ENCODE results near the gene DNASE1. TPM values are rescaled to one million over a fixed set of nuclear protein-coding genes. Genes with fewer than 3 reads are reported as not detected.

The DNASE1 gene
- 10 to 100 TPM; 29.9 to 47.8 (median 34.9) TPM for total RNA-seq
- 41.6 TPM for total RNA-seq (2013)

DNA sequence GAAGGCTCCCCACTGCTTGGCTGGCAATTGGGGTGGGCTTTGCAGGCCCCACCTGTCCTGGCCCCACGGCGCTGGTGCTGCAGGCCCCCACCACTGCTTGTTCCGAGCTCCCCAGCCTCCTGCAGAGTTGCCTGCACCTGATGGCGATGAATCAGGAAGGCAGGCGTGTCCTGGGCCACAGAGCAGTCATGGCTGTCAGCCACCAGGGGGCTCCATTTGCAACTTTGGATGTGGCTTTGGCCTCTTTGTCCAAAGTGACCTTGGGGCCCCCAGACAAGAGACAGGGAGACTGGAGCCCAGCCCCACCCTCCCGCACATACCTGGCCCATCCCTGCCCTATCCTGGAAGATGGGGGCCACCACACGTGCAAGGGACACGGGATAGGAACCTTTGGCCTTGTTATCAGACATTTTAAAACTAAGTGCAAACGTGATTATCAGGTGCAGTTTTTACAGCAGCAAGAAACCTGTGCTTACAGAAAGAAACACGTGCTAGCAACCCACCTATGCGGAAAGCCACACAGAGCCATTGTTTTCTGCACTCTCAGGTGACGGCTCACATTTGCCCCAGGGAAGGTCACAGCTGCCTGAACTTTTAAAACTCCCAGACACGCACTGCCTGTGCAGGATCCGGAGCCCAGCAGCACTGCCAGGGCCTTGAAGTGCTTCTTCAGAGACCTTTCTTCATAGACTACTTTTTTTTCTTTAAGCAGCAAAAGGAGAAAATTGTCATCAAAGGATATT, at the start of gene DNASE1:
Gene DNASE1 (plus strand): TSS at position 443 of the 743 bp plus-strand sequence. CDS start 683 bp downstream, outside the sequence.
- Histone ChIP-seq H3K27me3 (ENCODE audit: control insufficient read depth, insufficient read depth, low read length) (no peaks in the 10 kb centered on the region), H3K36me3 (ENCODE audit: control insufficient read depth, insufficient read depth, low read length) (peaks cover 46% of the 10 kb centered on the region), H3K4me3 (ENCODE audit: low read length) (no peak within 1 kb of the TSS), H3K9me3 (ENCODE audit: control insufficient read depth, insufficient read depth, low read length) (no peaks in the 10 kb centered on the region), H3K27ac (ENCODE audit: low read length) (no peak within 1 kb of the TSS), H3K4me1 (ENCODE audit: control insufficient read depth, insufficient read depth, low read length) (no peaks in the 10 kb centered on the region)
- Mint-ChIP-seq H3K27ac (peak within 1 kb of the TSS in 1 of 2 donors; percentile 76), H3K9me3 (no peaks in the 10 kb centered on the region), H3K27me3 (ENCODE audit: low read depth in 2 of 2) (no peaks in the 10 kb centered on the region), H3K36me3 (no peaks in the 10 kb centered on the region), H3K4me1 (peaks cover 6% of the 10 kb centered on the region in 2 donors), H3K4me3 (no peak within 1 kb of the TSS)
- TF ChIP-seq CTCF (IDR thresholded peaks at IDR 0.05), result peak; percentile 76
- 80% methylated on average over 14 of the region's 14 CpGs for WGBS (ENCODE audit: insufficient coverage)
- ATAC-seq, result peak; percentile 65 to 79 (median 74)
- DNase-seq, result peak; percentile 39 to 77
- intact Hi-C loops (cut with micrococcal nuclease), result no loop called here

DNA sequence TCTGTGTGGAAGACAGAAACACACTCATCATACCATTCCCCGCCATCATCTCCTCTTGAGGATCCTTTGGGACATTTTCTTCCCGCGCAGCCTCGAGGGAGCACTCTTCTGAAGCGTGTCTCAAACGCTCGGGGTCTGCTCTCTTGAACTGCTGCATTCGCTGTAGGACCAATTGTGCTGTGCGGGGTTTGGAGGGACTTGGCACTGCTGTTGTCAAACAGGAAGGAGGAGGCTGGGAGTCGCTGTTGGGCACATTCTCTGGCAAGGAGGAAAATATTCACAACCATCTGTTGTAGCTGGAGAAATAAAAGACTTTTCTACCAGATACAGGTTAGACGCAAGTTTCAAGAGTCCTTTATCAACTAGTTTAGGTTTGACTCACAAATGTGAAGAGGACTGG, 48.0 kb upstream of the DNASE1 start:
- intact Hi-C loops (cut with micrococcal nuclease), result no loop called here
- Histone ChIP-seq H3K4me1 (ENCODE audit: control insufficient read depth, insufficient read depth, low read length) (peaks cover 7% of the 10 kb centered on the region), H3K4me3 (ENCODE audit: low read length) (no peak overlapping the region), H3K36me3 (ENCODE audit: control insufficient read depth, insufficient read depth, low read length) (peaks cover 14% of the 10 kb centered on the region), H3K27ac (ENCODE audit: low read length) (no peak overlapping the region), H3K9me3 (ENCODE audit: control insufficient read depth, insufficient read depth, low read length) (no peaks in the 10 kb centered on the region), H3K27me3 (ENCODE audit: control insufficient read depth, insufficient read depth, low read length) (no peaks in the 10 kb centered on the region)
- Mint-ChIP-seq H3K4me1 (peaks cover 11 to 13% of the 10 kb centered on the region in 2 donors), H3K9me3 (no peaks in the 10 kb centered on the region), H3K36me3 (peaks cover 2% of the 10 kb centered on the region), H3K27ac (no peak overlapping the region), H3K4me3 (no peak overlapping the region), H3K27me3 (ENCODE audit: low read depth in 2 of 2) (no peaks in the 10 kb centered on the region)
- WGBS (ENCODE audit: insufficient coverage), result 95% methylated on average over 11 of the region's 11 CpGs
- DNase-seq (no peak), ATAC-seq (no peak)
- no peak for TF ChIP-seq CTCF (IDR thresholded peaks at IDR 0.05)

GRCh38 chr16:3607161-3607560, 47.3 kb upstream of the DNASE1 start:
- peaks cover 18 to 20% of the 10 kb centered on the region in 2 donors for H3K4me1 Mint-ChIP-seq
- H3K27ac Mint-ChIP-seq, result no peak overlapping the region
- Histone ChIP-seq H3K9me3 (ENCODE audit: control insufficient read depth, insufficient read depth, low read length) (no peaks in the 10 kb centered on the region), H3K4me1 (ENCODE audit: control insufficient read depth, insufficient read depth, low read length) (peaks cover 12% of the 10 kb centered on the region), H3K27me3 (ENCODE audit: control insufficient read depth, insufficient read depth, low read length) (no peaks in the 10 kb centered on the region), H3K4me3 (ENCODE audit: low read length) (no peak overlapping the region), H3K36me3 (ENCODE audit: control insufficient read depth, insufficient read depth, low read length) (peaks cover 8% of the 10 kb centered on the region), H3K27ac (ENCODE audit: low read length) (no peak overlapping the region)
- 92% methylated on average over 6 of the region's 7 CpGs for WGBS (ENCODE audit: insufficient coverage)
- no peaks in the 10 kb centered on the region for H3K9me3 Mint-ChIP-seq
- DNase-seq, result no peak
- no peak for TF ChIP-seq CTCF (IDR thresholded peaks at IDR 0.05)
- intact Hi-C loops (cut with micrococcal nuclease), result no loop called here
- ATAC-seq, result no peak
- no peak overlapping the region for H3K4me3 Mint-ChIP-seq
- H3K27me3 Mint-ChIP-seq (ENCODE audit: low read depth in 2 of 2), result no peaks in the 10 kb centered on the region
- H3K36me3 Mint-ChIP-seq, result no peaks in the 10 kb centered on the region

DNA sequence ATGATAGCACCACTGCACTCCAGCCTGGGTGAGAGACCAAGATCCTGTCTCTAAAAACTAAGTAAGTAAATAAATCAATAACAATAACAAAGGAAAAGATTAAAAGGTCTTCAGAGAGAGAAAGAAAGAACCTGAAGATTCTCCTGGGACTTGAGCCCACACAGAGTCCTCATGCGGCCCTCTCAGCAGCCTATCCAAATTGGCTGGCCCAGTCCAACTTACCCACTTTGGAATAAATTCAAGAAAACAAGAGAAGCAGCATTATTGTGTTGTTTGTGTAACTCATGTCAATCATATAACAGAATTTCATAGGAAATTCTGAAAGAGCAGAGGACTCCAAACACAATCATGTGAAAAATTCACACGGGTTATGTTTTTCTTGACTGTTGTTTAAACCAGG, 46.9 kb upstream of the DNASE1 start:
- TF ChIP-seq CTCF (IDR thresholded peaks at IDR 0.05), result no peak
- Histone ChIP-seq H3K27ac (ENCODE audit: low read length) (no peak overlapping the region), H3K4me1 (ENCODE audit: control insufficient read depth, insufficient read depth, low read length) (peaks cover 17% of the 10 kb centered on the region), H3K27me3 (ENCODE audit: control insufficient read depth, insufficient read depth, low read length) (no peaks in the 10 kb centered on the region), H3K4me3 (ENCODE audit: low read length) (no peak overlapping the region), H3K36me3 (ENCODE audit: control insufficient read depth, insufficient read depth, low read length) (peaks cover 6% of the 10 kb centered on the region), H3K9me3 (ENCODE audit: control insufficient read depth, insufficient read depth, low read length) (no peaks in the 10 kb centered on the region)
- no peak for ATAC-seq
- H3K4me1 Mint-ChIP-seq, result peaks cover 22 to 25% of the 10 kb centered on the region in 2 donors
- no peaks in the 10 kb centered on the region for H3K36me3 Mint-ChIP-seq
- H3K9me3 Mint-ChIP-seq, result no peaks in the 10 kb centered on the region
- intact Hi-C loops (cut with micrococcal nuclease), result no loop called here
- DNase-seq, result no peak
- WGBS (ENCODE audit: insufficient coverage), result 88% methylated on average over 2 of the region's 2 CpGs
- no peaks in the 10 kb centered on the region for H3K27me3 Mint-ChIP-seq (ENCODE audit: low read depth in 2 of 2)
- H3K4me3 Mint-ChIP-seq, result no peak overlapping the region
- H3K27ac Mint-ChIP-seq, result no peak overlapping the region

Measured in natural killer cell (primary cell).